NT2/D1 (cell line): ENCODE results near the gene CYP24A1.

ENCODE experiments used
- DNase-seq: peaks from one replicate; pipeline ENCODE4 v3.0.0-alpha.2; 2011; ENCODE audit warnings: low read depth, low spot score
- H3K27me3 ChIP-seq: 2 replicates; pipeline ENCODE4 v1.6.0; 2011; ENCODE audit warnings: mild to moderate bottlenecking; ENCODE audit not compliant: insufficient read length, insufficient read depth
- H3K36me3 ChIP-seq: 2 replicates; pipeline ENCODE4 v1.6.1; 2011; ENCODE audit warnings: mild to moderate bottlenecking, low read length, mixed read lengths; ENCODE audit not compliant: insufficient read depth, insufficient read length
- H3K4me1 ChIP-seq: 2 replicates; pipeline ENCODE4 v1.5.1; 2011; ENCODE audit not compliant: insufficient read depth, insufficient read length
- H3K4me3 ChIP-seq: 2 replicates; pipeline ENCODE4 v1.5.1; 2011; ENCODE audit warnings: low read depth; ENCODE audit not compliant: insufficient read length
- H3K9ac ChIP-seq: 2 replicates; pipeline ENCODE4 v1.6.0; 2011; ENCODE audit warnings: low read depth; ENCODE audit not compliant: insufficient read length
- H3K9me3 ChIP-seq: 2 replicates; pipeline ENCODE4 v1.5.1; 2011; ENCODE audit warnings: mild to moderate bottlenecking, low read length; ENCODE audit not compliant: insufficient read depth
- SUZ12 ChIP-seq: IDR thresholded peaks from 2 replicates; pipeline ENCODE4 v1.6.1; 2011; ENCODE audit not compliant: insufficient read length, insufficient read depth; ENCODE audit errors: extremely low read depth
- YY1 ChIP-seq: IDR thresholded peaks from 2 replicates; pipeline ENCODE4 v1.6.1; 2011; ENCODE audit not compliant: insufficient read length, insufficient read depth
- ZNF274 ChIP-seq: IDR thresholded peaks from 2 replicates; pipeline ENCODE4 v1.6.1; 2011; ENCODE audit warnings: mild to moderate bottlenecking, low read depth, low read length

Gene CYP24A1

GRCh38 chr20:54111460-54111859, 62.3 kb downstream of the CYP24A1 start:
- TF ChIP-seq ZNF274: no peak
- TF ChIP-seq SUZ12: no peak
- no peak for TF ChIP-seq YY1
- H3K9ac ChIP-seq: no peak overlapping the region
- H3K27me3 ChIP-seq: no peaks in the 10 kb centered on the region
- no peak for DNase-seq
- H3K4me3 ChIP-seq: no peak overlapping the region
- no peaks in the 10 kb centered on the region for H3K36me3 ChIP-seq
- no peaks in the 10 kb centered on the region for H3K9me3 ChIP-seq
- H3K4me1 ChIP-seq: peaks cover 4% of the 10 kb centered on the region

- Histone ChIP-seq H3K36me3 (no peaks in the 10 kb centered on the region), H3K9me3 (no peaks in the 10 kb centered on the region), H3K4me3 (no peak overlapping the region), H3K4me1 (peaks cover 4% of the 10 kb centered on the region), H3K27me3 (no peaks in the 10 kb centered on the region), H3K9ac (no peak overlapping the region)
- no peak for DNase-seq
- TF ChIP-seq ZNF274: no peak
- no peak for TF ChIP-seq YY1
- no peak for TF ChIP-seq SUZ12
These were observed 63.3 kb downstream of the CYP24A1 start for GRCh38 chr20:54110457-54110856.

- peaks cover under 1% of the 10 kb centered on the region for H3K4me1 ChIP-seq
- H3K36me3 ChIP-seq: no peaks in the 10 kb centered on the region
- H3K9me3 ChIP-seq: no peaks in the 10 kb centered on the region
- H3K27me3 ChIP-seq: no peaks in the 10 kb centered on the region
- no peak for DNase-seq
- no peak for TF ChIP-seq ZNF274
- TF ChIP-seq YY1: no peak
- no peak for TF ChIP-seq SUZ12
- no peak overlapping the region for H3K9ac ChIP-seq
- H3K4me3 ChIP-seq: no peak overlapping the region
These were observed 63.7 kb downstream of the CYP24A1 start for GRCh38 chr20:54110041-54110440.

GRCh38 chr20:54108817-54109216, 65.0 kb downstream of the CYP24A1 start:
- no peak overlapping the region for H3K4me3 ChIP-seq
- no peaks in the 10 kb centered on the region for H3K36me3 ChIP-seq
- H3K27me3 ChIP-seq: no peaks in the 10 kb centered on the region
- no peak overlapping the region for H3K9ac ChIP-seq
- no peaks in the 10 kb centered on the region for H3K9me3 ChIP-seq
- no peaks in the 10 kb centered on the region for H3K4me1 ChIP-seq
- no peak for DNase-seq
- TF ChIP-seq SUZ12 (no peak), YY1 (no peak), ZNF274 (no peak)

GRCh38 chr20:54108326-54108642, 65.5 kb downstream of the CYP24A1 start:
- Histone ChIP-seq H3K36me3 (no peaks in the 10 kb centered on the region), H3K9ac (no peak overlapping the region), H3K4me3 (no peak overlapping the region), H3K4me1 (no peaks in the 10 kb centered on the region), H3K27me3 (no peaks in the 10 kb centered on the region), H3K9me3 (no peaks in the 10 kb centered on the region)
- TF ChIP-seq SUZ12 (no peak), YY1 (no peak), ZNF274 (no peak)
- no peak for DNase-seq

- Histone ChIP-seq H3K4me3 (no peak overlapping the region), H3K9ac (no peak overlapping the region), H3K27me3 (no peaks in the 10 kb centered on the region), H3K36me3 (no peaks in the 10 kb centered on the region), H3K9me3 (no peaks in the 10 kb centered on the region), H3K4me1 (no peaks in the 10 kb centered on the region)
- DNase-seq: no peak
- TF ChIP-seq SUZ12: no peak
These were observed 66.0 kb downstream of the CYP24A1 start for GRCh38 chr20:54107600-54108325.

- H3K4me3 ChIP-seq: no peak overlapping the region
- no peak overlapping the region for H3K9ac ChIP-seq
- no peaks in the 10 kb centered on the region for H3K9me3 ChIP-seq
- no peak for DNase-seq
- H3K36me3 ChIP-seq: no peaks in the 10 kb centered on the region
- no peaks in the 10 kb centered on the region for H3K27me3 ChIP-seq
- no peak for TF ChIP-seq SUZ12
- no peak for TF ChIP-seq YY1
- TF ChIP-seq ZNF274: no peak
- H3K4me1 ChIP-seq: no peaks in the 10 kb centered on the region
These were observed 66.6 kb downstream of the CYP24A1 start for GRCh38 chr20:54107181-54107580.
